Gastrocnemius medialis (tissue), 4 donors: ENCODE measurements around the gene ACVR1.

Experiments used
- POLR2A ChIP-seq, 2 donors: fragments of 450-650 bp; IDR thresholded peaks; one replicate each; pipeline ENCODE4 v1.6.1; 2017; ENCODE audit warnings: antibody characterized with exemption in 2 of 2, mild to moderate bottlenecking in 2 of 2, moderate library complexity in 2 of 2
- TF ChIP-seq, protein P1 (sequence below), 5 experiments: fragments of 450-650 bp in 3 of 5; fragments of 200-600 bp in 2 of 5; sonication (generic) in 2 of 5; IDR thresholded peaks in 4 of 5; conservative IDR thresholded peaks in 1 of 5; 1 replicate in 4 of 5; 2 replicates in 1 of 5; pipeline ENCODE4 v1.5.1; 2016 to 2019; ENCODE audit warnings: antibody characterized with exemption in 5 of 5, mild to moderate bottlenecking in 3 of 5, moderate library complexity in 3 of 5

DNA sequence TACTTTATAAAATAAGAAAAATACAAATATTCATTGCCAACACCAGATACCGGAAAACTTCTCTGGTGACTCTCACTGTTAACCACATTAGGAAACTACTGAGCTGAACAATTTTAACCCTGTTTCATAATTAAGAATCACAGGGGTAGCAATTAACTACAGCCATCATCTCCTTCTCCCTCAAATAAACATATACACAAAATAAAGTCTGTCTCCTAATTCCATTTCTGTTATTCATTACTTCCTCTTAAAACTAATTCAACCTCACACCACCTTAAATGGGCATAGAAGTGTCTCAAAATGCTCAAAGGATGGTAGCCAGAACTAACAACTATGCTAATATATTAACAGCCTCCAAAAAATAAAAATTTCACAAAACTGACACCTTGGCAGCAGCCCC, 60.7 kb downstream of the ACVR1 start:
- TF ChIP-seq, protein P1, sequence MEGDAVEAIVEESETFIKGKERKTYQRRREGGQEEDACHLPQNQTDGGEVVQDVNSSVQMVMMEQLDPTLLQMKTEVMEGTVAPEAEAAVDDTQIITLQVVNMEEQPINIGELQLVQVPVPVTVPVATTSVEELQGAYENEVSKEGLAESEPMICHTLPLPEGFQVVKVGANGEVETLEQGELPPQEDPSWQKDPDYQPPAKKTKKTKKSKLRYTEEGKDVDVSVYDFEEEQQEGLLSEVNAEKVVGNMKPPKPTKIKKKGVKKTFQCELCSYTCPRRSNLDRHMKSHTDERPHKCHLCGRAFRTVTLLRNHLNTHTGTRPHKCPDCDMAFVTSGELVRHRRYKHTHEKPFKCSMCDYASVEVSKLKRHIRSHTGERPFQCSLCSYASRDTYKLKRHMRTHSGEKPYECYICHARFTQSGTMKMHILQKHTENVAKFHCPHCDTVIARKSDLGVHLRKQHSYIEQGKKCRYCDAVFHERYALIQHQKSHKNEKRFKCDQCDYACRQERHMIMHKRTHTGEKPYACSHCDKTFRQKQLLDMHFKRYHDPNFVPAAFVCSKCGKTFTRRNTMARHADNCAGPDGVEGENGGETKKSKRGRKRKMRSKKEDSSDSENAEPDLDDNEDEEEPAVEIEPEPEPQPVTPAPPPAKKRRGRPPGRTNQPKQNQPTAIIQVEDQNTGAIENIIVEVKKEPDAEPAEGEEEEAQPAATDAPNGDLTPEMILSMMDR (IDR thresholded peaks at IDR 0.05 in 4 of 5, conservative IDR thresholded peaks at IDR 0.05 in 1 of 5), result no peak
- no peak for TF ChIP-seq POLR2A (IDR thresholded peaks at IDR 0.05)
